Measurements from ENCODE around the gene MPST. TPM values are rescaled to one million over a fixed set of nuclear protein-coding genes. Genes with fewer than 3 reads are reported as not detected.
"Not testable (repeated sequence)": the region's sequence is repeated elsewhere in the genome, so short reads cannot be mapped to it uniquely, and the experiment has no call there.

Gene MPST
- total RNA-seq, 2 experiments from 2014 or later = 61.8 to 124 TPM

DNA sequence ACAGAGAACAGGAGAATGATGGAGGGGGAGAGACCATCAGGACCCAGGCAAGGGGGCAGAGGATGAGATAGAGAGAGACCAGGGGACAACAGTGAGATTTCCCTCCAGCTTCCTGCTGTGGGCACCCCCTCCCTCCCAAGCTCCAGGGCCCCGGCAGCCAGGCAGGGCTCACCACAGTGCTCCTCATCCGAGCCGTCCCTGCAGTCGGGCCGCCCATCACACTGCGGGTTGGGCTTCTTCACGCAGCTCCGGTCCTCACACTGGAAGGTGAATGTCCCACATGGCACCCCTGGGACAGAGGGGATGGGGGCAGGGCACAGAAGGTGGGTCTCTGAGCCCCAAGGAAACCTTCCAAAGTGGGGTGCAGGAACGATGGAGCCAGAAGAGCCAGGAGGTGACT, 51.2 kb downstream of the MPST start:
- no peaks in the 10 kb centered on the region for H3K79me2 ChIP-seq (ENCODE audit: insufficient read depth, low read depth, low read length)
- no peaks in the 10 kb centered on the region for H3K36me3 ChIP-seq (ENCODE audit: insufficient read depth, low read length)
- no TSS peak for BruUV-seq (replicated peaks)
- H3K4me3 ChIP-seq (ENCODE audit: low read depth, low read length, poor library complexity, severe bottlenecking) = no peak overlapping the region
- intact Hi-C loops (cut with micrococcal nuclease; ENCODE audit: unreplicated experiment) = no loop called here
- ChIA-PET POLR2A (no interaction called here), CTCF (ENCODE audit: unreplicated experiment) (no interaction called here)
- no peak for DNase-seq (ENCODE audit: low spot score)
- H3K9me2 ChIP-seq (ENCODE audit: insufficient read depth, low read length) = no peaks in the 10 kb centered on the region
- no peaks in the 10 kb centered on the region for H4K20me1 ChIP-seq (ENCODE audit: insufficient read depth, low read length)
- H3K4me1 ChIP-seq (ENCODE audit: insufficient read depth, low read length, poor library complexity, severe bottlenecking) = no peaks in the 10 kb centered on the region
- no peak overlapping the region for H3K4me2 ChIP-seq (ENCODE audit: low read length)
- TF ChIP-seq EZH2phosphoT487 (IDR thresholded peaks at IDR 0.05; ENCODE audit: borderline replicate concordance, low read depth, low read length) (no peak), CTCF (conservative IDR thresholded peaks at IDR 0.05; ENCODE audit: low read length) (no peak)
- H2AFZ ChIP-seq (ENCODE audit: low read length) = no peak overlapping the region
- no peaks in the 10 kb centered on the region for H3K9me3 ChIP-seq (ENCODE audit: low read length)
- no peak overlapping the region for H3K27ac ChIP-seq (ENCODE audit: low read depth, low read length, poor library complexity, severe bottlenecking)

DNA sequence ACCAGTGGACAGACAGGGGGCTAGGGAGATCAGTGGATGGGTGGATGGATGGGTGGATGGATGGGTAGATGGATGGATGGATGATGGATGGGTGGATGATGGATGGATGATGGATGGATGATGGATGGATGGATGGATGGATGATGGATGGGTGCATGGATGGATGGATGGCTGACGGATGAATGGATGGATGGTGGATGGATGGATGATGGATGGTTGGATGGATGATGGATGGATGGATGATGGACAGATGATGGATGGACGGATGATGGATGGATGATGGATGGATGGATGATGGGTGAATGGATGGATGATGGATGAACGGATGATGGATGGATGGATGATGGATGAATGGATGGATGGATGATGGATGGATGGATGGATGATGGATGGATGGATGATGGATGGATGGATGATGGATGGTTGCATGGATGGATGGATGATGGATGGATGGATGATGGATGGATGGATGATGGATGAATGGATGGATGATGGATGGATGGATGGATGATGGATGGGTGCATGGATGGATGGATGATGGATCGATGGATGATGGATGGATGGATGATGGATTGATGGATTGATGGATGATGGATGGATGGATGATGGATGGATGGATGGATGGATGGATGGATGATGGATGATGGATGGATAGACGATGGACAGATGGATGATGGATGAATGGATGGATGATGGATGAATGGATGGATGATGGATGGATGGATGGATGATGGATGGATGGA, 52.5 kb downstream of the MPST start:
- H3K4me3 ChIP-seq (ENCODE audit: low read depth, low read length, poor library complexity, severe bottlenecking); CTCF ChIA-PET (ENCODE audit: unreplicated experiment); H2AFZ ChIP-seq (ENCODE audit: low read length); H4K20me1 ChIP-seq (ENCODE audit: insufficient read depth, low read length); H3K27ac ChIP-seq (ENCODE audit: low read depth, low read length, poor library complexity, severe bottlenecking); DNase-seq (ENCODE audit: low spot score); H3K79me2 ChIP-seq (ENCODE audit: insufficient read depth, low read depth, low read length); H3K4me1 ChIP-seq (ENCODE audit: insufficient read depth, low read length, poor library complexity, severe bottlenecking); BruUV-seq (replicated peaks); H3K4me2 ChIP-seq (ENCODE audit: low read length); H3K36me3 ChIP-seq (ENCODE audit: insufficient read depth, low read length); H3K9me3 ChIP-seq (ENCODE audit: low read length); intact Hi-C loops (cut with micrococcal nuclease; ENCODE audit: unreplicated experiment); POLR2A ChIA-PET; H3K9me2 ChIP-seq (ENCODE audit: insufficient read depth, low read length): not testable (repeated sequence)

DNA sequence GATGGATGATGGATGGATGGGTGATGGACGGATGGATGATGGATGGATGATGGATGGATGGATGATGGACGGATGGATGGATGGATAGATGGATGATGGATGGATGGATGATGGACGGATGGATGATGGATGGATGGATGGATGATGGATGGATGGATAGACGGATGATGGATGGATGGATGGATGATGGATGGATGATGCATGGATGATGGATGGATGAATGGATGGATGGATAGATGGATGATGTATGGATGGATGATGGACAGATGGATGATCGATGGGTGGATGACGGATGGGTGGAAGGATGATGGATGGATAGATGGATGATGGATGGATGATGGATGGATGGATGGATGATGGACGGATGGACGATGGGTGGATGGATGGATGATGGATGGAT, 53.1 kb downstream of the MPST start:
- Histone ChIP-seq H3K36me3 (ENCODE audit: insufficient read depth, low read length) (no peaks in the 10 kb centered on the region), H2AFZ (ENCODE audit: low read length) (no peak overlapping the region), H3K4me3 (ENCODE audit: low read depth, low read length, poor library complexity, severe bottlenecking) (no peak overlapping the region), H3K79me2 (ENCODE audit: insufficient read depth, low read depth, low read length) (no peaks in the 10 kb centered on the region), H3K27ac (ENCODE audit: low read depth, low read length, poor library complexity, severe bottlenecking) (no peak overlapping the region), H3K9me3 (ENCODE audit: low read length) (no peaks in the 10 kb centered on the region), H3K9me2 (ENCODE audit: insufficient read depth, low read length) (no peaks in the 10 kb centered on the region), H4K20me1 (ENCODE audit: insufficient read depth, low read length) (no peaks in the 10 kb centered on the region), H3K4me1 (ENCODE audit: insufficient read depth, low read length, poor library complexity, severe bottlenecking) (no peaks in the 10 kb centered on the region), H3K4me2 (ENCODE audit: low read length) (no peak overlapping the region)
- BruUV-seq (replicated peaks) = no TSS peak
- TF ChIP-seq CTCF (conservative IDR thresholded peaks at IDR 0.05; ENCODE audit: low read length) (no peak), EZH2phosphoT487 (IDR thresholded peaks at IDR 0.05; ENCODE audit: borderline replicate concordance, low read depth, low read length) (no peak)
- ChIA-PET POLR2A (no interaction called here), CTCF (ENCODE audit: unreplicated experiment) (no interaction called here)
- intact Hi-C loops (cut with micrococcal nuclease; ENCODE audit: unreplicated experiment) = no loop called here
- DNase-seq (ENCODE audit: low spot score) = no peak
